Measurements from ENCODE around the gene LMOD3.
A peak's percentile ranks its signal among the peaks of the same experiment; 100 is the strongest.

The LMOD3 gene

DNA sequence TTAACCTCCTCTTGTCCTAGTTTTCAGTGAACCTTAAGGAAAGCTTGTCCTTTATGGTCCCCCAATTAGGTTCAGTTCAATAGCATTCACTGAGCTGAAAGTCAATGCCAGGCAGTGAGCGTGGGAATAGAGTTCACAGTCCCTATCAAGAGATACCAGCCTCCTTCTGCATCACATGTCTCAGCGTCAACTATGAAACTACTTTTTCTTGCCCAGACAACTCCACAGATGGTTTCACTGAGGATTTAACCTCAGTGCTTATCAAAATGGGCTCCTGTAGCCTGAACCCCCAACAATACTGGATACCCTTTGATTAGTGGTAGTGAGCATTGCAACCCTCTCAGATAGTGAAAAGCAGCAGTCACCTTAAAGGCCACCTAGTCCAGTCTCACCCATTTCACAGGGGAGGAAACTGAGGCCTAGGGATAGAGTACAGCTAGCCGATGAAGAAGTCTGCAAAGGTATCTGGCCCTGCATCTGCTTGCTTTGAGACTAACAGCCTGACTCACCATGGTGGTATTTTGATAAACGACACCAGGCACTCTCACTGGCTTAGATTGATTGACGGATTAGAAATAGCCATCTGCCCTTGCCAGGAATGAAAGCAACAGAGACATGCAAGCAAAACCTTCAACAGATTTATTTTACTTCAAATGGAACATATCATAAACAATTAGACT lies 40.7 kb downstream of the LMOD3 start:
- no peak for DNase-seq (ENCODE audit: extremely low read depth, low read depth)
- TF ChIP-seq, protein P1, sequence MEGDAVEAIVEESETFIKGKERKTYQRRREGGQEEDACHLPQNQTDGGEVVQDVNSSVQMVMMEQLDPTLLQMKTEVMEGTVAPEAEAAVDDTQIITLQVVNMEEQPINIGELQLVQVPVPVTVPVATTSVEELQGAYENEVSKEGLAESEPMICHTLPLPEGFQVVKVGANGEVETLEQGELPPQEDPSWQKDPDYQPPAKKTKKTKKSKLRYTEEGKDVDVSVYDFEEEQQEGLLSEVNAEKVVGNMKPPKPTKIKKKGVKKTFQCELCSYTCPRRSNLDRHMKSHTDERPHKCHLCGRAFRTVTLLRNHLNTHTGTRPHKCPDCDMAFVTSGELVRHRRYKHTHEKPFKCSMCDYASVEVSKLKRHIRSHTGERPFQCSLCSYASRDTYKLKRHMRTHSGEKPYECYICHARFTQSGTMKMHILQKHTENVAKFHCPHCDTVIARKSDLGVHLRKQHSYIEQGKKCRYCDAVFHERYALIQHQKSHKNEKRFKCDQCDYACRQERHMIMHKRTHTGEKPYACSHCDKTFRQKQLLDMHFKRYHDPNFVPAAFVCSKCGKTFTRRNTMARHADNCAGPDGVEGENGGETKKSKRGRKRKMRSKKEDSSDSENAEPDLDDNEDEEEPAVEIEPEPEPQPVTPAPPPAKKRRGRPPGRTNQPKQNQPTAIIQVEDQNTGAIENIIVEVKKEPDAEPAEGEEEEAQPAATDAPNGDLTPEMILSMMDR (IDR thresholded peaks at IDR 0.05; ENCODE audit: low read depth, low read length): no peak

DNA sequence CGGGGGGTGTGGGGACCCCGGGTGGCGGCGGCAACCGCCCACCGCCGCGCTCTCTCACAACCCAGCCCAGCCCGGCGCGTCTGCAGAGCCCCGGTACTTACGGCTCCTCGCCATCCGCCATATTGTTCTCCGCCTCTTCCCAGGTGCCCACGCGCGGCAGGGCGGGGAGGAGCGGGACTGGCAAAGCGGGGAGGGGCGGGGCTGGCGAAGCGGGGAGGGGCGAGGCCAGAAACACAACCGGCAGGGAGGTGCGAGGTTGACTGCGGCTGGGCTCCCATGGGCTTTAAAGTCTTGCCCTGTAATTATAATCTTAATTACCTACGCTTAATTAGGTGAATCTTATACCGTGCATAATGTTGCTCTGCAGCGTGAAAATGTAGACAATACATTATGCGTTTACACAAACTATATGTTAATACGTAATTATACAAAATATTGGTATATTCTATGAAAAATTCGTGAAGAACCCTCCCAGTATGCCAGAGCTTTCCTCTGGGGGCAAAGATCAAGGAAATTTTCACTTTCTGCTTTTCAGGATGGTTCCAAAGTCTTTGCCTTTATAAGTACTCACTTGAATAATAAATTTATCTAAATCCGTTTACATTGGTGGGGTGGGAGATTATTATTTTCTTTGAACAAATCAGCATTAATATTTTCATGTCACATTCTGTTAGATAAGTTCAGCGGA lies 42.0 kb downstream of the LMOD3 start, which contains the start of gene UBA3:
TSS of gene UBA3 (minus strand) at position 133 of the 688 bp plus-strand sequence. CDS start at position 121, 12 bp downstream.
- peak; percentile 49 for DNase-seq (ENCODE audit: extremely low read depth, low read depth)
- TF ChIP-seq, protein P1 (IDR thresholded peaks at IDR 0.05; ENCODE audit: low read depth, low read length): no peak

DNA sequence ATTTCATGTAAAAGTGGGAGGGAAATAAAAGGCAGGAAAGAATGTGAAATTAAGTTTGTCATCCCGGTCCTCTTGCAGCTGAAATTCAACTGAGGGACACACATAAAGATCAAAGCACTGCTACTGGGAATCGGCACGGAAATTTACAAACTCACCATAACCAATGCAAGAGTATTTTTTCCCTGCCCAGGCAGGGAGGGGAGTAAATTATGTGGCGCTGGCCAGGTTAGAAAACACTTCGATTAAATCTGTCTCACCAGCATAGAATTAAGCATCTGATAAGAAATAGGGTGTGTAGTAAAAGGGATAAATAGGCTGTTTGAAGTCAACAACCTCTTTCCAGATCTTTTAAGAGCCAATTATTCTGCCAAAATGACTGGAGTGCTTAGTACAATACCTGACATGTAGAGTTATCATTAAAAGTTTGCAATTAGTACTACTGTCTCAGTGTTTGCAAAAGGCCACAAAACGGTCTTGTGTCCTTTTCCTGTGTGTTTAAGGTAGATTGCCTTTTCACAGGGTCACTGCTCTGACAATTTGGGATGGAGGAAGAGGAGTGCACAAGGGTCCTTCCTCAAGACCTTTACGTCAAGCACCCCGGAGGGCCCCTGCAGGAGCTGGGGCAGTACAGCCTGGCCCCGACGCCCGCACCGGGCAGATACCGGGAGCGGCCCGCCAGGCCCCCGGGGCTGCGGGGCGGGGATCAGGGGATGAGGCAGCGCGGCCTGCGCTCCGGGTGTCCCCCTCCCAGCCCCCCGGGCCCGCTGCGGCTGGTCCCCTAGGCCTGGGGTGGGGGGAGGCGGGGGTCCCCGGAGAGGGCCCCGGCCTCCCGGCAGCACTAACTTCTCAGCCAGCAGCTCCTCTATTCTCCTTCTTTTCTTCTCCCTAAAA lies 42.9 kb downstream of the LMOD3 start:
- TF ChIP-seq, protein P1 (IDR thresholded peaks at IDR 0.05; ENCODE audit: low read depth, low read length): no peak
- DNase-seq (ENCODE audit: extremely low read depth, low read depth): no peak

DNA sequence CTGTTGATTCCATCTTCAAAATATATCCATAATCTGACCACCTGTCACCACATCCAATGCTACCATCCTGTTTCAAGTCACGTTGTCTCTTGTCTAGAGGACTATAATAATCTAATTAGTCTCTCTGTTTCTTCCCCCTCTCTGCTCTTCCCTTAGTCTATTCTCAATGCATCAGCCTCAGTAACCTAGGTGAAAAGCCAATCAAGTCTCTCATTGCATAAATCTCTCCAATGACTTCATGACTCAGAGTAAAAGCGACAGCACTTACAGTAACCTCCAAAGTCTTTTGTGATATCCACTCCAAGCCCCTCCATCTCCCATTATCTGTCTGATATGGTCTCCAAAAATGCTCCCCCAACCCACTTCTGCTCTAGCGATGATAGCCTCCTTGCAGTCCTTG lies 49.5 kb downstream of the LMOD3 start:
- TF ChIP-seq, protein P1 (IDR thresholded peaks at IDR 0.05; ENCODE audit: low read depth, low read length): no peak
- DNase-seq (ENCODE audit: extremely low read depth, low read depth): no peak

DNA sequence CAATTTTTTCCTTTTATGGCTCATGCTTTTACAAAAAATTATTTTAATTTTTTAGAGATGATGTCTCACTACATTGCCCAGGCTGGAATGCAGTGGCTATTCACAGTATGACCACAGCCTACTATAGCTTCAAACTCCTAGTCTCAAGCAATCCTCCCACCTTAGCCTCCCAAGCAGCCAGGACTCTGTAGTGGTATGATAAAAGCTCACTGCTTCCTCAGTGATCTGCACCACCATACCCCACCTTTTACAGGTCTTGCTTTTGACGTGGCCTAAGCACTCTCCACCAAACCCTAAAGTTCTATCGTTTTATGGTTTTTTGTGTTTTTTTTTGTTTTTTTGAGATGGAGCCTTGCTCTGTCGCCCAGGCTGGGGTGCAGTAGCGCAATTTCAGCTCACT lies 56.3 kb downstream of the LMOD3 start:
- TF ChIP-seq, protein P1 (IDR thresholded peaks at IDR 0.05; ENCODE audit: low read depth, low read length): no peak
- no peak for DNase-seq (ENCODE audit: extremely low read depth, low read depth)

DNA sequence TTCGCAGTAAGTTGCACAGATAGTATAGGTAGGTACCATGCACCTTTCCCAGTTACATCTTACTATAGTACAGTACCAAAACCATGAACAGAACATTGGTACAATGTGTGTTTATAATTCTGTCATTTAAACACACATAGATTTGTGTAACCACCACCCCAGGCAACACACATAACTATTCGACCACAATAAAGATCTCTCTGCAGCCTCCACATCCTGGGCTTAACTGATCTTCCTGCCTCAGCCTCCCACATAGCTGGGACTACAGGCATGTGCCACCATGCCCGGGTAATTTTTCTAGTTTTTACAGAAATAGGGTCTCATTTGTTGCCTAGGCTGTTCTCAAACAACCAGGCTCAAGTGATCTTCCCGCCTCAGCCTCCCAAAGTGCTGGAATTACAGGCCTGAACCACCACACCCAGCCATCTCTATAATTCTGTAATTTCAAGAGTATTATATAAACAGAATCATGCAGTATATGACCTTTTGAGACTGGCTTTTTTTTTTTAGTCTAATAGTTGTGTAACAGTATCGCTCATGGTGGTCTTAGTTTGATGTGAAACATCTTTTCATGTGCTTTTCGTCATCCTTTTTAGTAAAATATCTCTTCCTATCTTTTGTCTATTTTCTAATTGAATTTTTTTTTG lies 57.0 kb downstream of the LMOD3 start:
- TF ChIP-seq, protein P1 (IDR thresholded peaks at IDR 0.05; ENCODE audit: low read depth, low read length): no peak
- DNase-seq (ENCODE audit: extremely low read depth, low read depth): no peak
